Measurements from ENCODE around the gene RNF11. TPM values are rescaled to one million over a fixed set of nuclear protein-coding genes. Genes with fewer than 3 reads are reported as not detected.
"Not testable (repeated sequence)": the region's sequence is repeated elsewhere in the genome, so short reads cannot be mapped to it uniquely, and the experiment has no call there.

RNF11 gene
- polyA plus RNA-seq, 2 of the 4 experiments (the other 2 are of a cell fraction): 28.5 to 56.8 TPM

DNA sequence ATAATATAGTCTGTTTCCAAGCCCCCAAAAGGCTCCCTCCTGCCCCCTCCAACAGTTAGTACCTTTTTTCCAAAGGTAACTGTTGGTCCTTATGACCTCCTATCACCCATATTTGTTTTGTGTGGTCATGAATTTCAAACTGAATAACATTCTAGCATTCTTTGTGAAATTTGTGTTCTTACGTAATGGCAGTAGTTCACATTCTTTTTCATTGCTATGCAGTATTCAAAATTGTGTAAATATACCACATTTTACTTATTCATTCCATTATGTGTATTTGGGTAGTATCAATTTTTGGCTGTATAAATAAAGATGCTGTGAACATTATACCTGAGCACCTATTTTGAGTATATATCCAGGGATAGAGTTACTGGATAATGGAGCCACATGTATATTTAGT, 13.4 kb downstream of the RNF11 start:
- no peak overlapping the region for H3K27ac ChIP-seq
- TF ChIP-seq RNF2 (IDR thresholded peaks at IDR 0.05; ENCODE audit: borderline replicate concordance, low read depth) (no peak), HDAC2 (IDR thresholded peaks at IDR 0.05) (no peak), FOXS1 (CRISPR knock-in tag; IDR thresholded peaks at IDR 0.05) (no peak), CBX2 (IDR thresholded peaks at IDR 0.05; ENCODE audit: borderline replicate concordance, low read depth) (no peak), ZFP36 (IDR thresholded peaks at IDR 0.05; ENCODE audit: borderline replicate concordance, partially characterized antibody) (no peak)
- TF ChIP-seq, protein P1, sequence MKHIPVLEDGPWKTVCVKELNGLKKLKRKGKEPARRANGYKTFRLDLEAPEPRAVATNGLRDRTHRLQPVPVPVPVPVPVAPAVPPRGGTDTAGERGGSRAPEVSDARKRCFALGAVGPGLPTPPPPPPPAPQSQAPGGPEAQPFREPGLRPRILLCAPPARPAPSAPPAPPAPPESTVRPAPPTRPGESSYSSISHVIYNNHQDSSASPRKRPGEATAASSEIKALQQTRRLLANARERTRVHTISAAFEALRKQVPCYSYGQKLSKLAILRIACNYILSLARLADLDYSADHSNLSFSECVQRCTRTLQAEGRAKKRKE (CRISPR knock-in tag; IDR thresholded peaks at IDR 0.05; ENCODE audit: low read depth): no peak
- ATAC-seq (no peak), FAIRE-seq (no peak), DNase-seq (ENCODE audit: low read depth in 1 of 2, low spot score in 1 of 2) (no peak)
- WGBS (ENCODE audit: missing lambda C conversion rate): 92% methylated on average over 1 of the region's 1 CpG
- no peaks in the 10 kb centered on the region for H3K9me3 ChIP-seq
- CTCF ChIA-PET: no interaction called here
- POLR2A ChIA-PET: no interaction called here
- no peak overlapping the region for H3K4me2 ChIP-seq
- no peak overlapping the region for H3K4me3 ChIP-seq
- H3K4me1 ChIP-seq: 0 out of 3 replicates have a peak, but pooled peaks cover 3% of the 10 kb centered on the region

DNA sequence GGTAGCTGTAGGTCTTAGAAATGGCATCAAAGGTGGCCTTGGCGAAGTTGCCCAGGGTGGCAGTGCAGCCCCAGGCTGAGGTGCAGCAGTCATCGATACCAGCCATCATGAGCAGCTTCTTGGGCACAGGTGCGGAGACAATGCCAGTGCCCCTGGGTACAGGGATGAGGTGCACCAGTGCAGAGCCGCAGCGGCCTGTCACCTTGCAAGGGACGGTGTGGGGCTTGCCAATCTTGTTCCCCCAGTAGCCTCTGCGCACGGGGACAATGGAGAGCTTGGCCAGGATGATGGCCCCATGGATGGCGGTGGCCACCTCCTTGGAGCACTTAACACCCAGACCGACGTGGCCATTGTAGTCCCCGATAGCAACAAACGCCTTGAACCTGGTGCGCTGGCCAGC, 14.7 kb downstream of the RNF11 start:
- POLR2A ChIA-PET; FAIRE-seq; H3K27ac ChIP-seq; DNase-seq (ENCODE audit: low read depth in 1 of 2, low spot score in 1 of 2); H3K4me3 ChIP-seq; H3K4me2 ChIP-seq; ATAC-seq; H3K4me1 ChIP-seq; H3K9me3 ChIP-seq; CTCF ChIA-PET: not testable (repeated sequence)
- 90% methylated on average over 2 of the region's 14 CpGs for WGBS (ENCODE audit: missing lambda C conversion rate)

DNA sequence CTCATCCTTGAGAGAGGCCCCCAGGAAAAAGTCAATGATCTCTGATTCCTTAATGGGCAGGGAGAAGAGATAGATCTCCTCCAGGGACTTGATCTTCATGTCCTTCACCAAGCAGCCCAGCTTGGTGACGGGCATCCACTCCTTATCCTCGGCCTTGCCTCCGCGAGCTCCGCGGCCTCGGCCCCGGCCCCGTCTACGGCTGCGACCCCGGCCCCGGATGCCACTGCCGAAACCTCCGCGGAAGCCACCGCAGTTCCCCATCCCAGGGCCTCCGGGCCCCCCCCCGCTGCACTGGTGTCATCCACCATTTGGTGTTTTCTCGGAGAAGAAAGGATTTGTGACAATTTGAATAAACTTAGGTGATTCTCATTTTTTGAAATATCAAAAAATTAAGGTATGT, 15.1 kb downstream of the RNF11 start:
- DNase-seq (ENCODE audit: low read depth in 1 of 2, low spot score in 1 of 2); ATAC-seq; CTCF ChIA-PET; H3K4me2 ChIP-seq; H3K4me3 ChIP-seq; POLR2A ChIA-PET; H3K9me3 ChIP-seq; FAIRE-seq; H3K4me1 ChIP-seq; H3K27ac ChIP-seq: not testable (repeated sequence)
- 92% methylated on average over 17 of the region's 20 CpGs for WGBS (ENCODE audit: missing lambda C conversion rate)

DNA sequence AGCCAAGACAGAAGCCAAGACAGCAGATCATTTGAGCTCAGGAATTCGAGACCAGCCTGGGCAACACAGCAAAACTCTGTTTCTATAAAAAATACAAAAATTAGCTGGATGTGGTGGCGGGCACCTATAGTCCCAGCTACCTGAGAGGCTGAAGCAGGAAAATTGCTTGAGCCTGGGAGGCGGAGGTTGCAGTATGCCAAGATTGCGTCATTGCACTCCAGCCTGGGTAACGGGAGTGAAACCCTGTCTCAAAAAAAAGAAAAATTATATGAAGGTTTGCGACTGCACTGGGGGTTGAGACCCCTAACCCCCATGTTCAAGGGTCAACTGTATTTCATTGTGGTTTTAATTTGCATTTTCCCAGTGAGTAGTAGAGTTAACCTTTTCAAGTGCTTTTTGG, 16.3 kb downstream of the RNF11 start:
- 91% methylated on average over 6 of the region's 6 CpGs for WGBS (ENCODE audit: missing lambda C conversion rate)

DNA sequence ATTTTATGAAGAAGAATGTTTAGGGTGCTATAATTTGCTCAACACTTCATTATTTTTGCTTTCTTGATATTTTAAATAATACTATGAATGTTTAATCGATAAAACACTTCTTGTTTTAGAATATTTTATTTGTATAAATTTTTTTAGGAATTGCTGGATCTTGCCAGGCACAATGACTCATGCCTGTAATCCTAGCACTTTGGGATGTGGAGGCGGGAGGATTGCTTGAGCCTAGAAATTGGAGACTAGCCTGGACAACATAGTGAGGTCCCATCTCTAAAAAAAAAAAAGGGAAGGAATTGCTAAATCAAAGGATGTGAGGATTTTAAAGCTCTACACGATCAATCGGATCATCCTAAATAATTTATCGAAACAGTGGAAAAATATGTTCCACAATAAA, 17.6 kb downstream of the RNF11 start:
- CTCF ChIA-PET: no interaction called here
- POLR2A ChIA-PET: no interaction called here
- Histone ChIP-seq H3K4me3 (no peak overlapping the region), H3K4me2 (no peak overlapping the region), H3K4me1 (0 out of 3 replicates have a peak, but pooled peaks cover 3% of the 10 kb centered on the region), H3K27ac (no peak overlapping the region), H3K9me3 (no peaks in the 10 kb centered on the region)
- DNase-seq (ENCODE audit: low read depth in 1 of 2, low spot score in 1 of 2) (no peak), ATAC-seq (no peak), FAIRE-seq (no peak)
- no peak for TF ChIP-seq MAZ (IDR thresholded peaks at IDR 0.05; ENCODE audit: borderline replicate concordance, low read depth, low read length)
- TF ChIP-seq KDM1A (IDR thresholded peaks at IDR 0.05; ENCODE audit: low read depth): no peak
- TF ChIP-seq PHF8 (IDR thresholded peaks at IDR 0.05; ENCODE audit: borderline replicate concordance, low read depth): no peak
- TF ChIP-seq BHLHE40 (IDR thresholded peaks at IDR 0.05; ENCODE audit: low read depth, low read length): no peak
- TF ChIP-seq, protein P2, sequence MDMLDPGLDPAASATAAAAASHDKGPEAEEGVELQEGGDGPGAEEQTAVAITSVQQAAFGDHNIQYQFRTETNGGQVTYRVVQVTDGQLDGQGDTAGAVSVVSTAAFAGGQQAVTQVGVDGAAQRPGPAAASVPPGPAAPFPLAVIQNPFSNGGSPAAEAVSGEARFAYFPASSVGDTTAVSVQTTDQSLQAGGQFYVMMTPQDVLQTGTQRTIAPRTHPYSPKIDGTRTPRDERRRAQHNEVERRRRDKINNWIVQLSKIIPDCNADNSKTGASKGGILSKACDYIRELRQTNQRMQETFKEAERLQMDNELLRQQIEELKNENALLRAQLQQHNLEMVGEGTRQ (IDR thresholded peaks at IDR 0.05): no peak
- no peak for TF ChIP-seq CHD4 (IDR thresholded peaks at IDR 0.05; ENCODE audit: borderline replicate concordance)
- WGBS (ENCODE audit: missing lambda C conversion rate): 82% methylated on average over 5 of the region's 5 CpGs

More for the DNA sequence above, 16.3 kb downstream of the RNF11 start:
- ATAC-seq: no peak
- POLR2A ChIA-PET: no interaction called here
- Histone ChIP-seq H3K4me1 (0 out of 3 replicates have a peak, but pooled peaks cover 3% of the 10 kb centered on the region), H3K27ac (no peak overlapping the region), H3K4me2 (no peak overlapping the region), H3K9me3 (no peaks in the 10 kb centered on the region), H3K4me3 (no peak overlapping the region)
- no peak for FAIRE-seq
- CTCF ChIA-PET: no interaction called here
- TF ChIP-seq, protein P3, sequence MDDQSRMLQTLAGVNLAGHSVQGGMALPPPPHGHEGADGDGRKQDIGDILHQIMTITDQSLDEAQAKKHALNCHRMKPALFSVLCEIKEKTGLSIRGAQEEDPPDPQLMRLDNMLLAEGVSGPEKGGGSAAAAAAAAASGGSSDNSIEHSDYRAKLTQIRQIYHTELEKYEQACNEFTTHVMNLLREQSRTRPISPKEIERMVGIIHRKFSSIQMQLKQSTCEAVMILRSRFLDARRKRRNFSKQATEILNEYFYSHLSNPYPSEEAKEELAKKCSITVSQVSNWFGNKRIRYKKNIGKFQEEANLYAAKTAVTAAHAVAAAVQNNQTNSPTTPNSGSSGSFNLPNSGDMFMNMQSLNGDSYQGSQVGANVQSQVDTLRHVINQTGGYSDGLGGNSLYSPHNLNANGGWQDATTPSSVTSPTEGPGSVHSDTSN (IDR thresholded peaks at IDR 0.05): no peak
- TF ChIP-seq CEBPB (IDR thresholded peaks at IDR 0.05): peak in 1 of 2 experiments; percentile 41; a peak in 1 of 4 replicates
- no peak for DNase-seq (ENCODE audit: low read depth in 1 of 2, low spot score in 1 of 2)
